H7 (cell line): ENCODE measurements around the gene IL12B. TPM values are rescaled to one million over a fixed set of nuclear protein-coding genes. Genes with fewer than 3 reads are reported as not detected.

Experiments used
- DNase-seq: peaks from one replicate; pipeline ENCODE4 v3.0.0; 2012
- H3K27me3 ChIP-seq: 2 replicates; pipeline ENCODE4 v1.6.0; 2011; ENCODE audit warnings: mild to moderate bottlenecking, low read length; ENCODE audit not compliant: control insufficient read depth, insufficient read depth
- H3K36me3 ChIP-seq: replicated peaks from 2 replicates; pipeline ENCODE4 v1.5.1; 2011; ENCODE audit warnings: low read length; ENCODE audit not compliant: control insufficient read depth, insufficient read depth
- H3K4me3 ChIP-seq: 2 replicates; pipeline ENCODE4 v1.5.1; 2011; ENCODE audit warnings: low read depth, mild to moderate bottlenecking, control low read depth, low read length, moderate library complexity; ENCODE audit not compliant: insufficient read depth
- total RNA-seq: library from RNA; depleted of rRNA; stranded (reverse); fragments of >200 nt; shearing (Covaris generic); gene quantifications from 2 replicates; pipeline ENCODE4 v1.2.3, GENCODE V29; 2014

Gene IL12B
- total RNA-seq, 1 experiment from 2014 or later = not detected

DNA sequence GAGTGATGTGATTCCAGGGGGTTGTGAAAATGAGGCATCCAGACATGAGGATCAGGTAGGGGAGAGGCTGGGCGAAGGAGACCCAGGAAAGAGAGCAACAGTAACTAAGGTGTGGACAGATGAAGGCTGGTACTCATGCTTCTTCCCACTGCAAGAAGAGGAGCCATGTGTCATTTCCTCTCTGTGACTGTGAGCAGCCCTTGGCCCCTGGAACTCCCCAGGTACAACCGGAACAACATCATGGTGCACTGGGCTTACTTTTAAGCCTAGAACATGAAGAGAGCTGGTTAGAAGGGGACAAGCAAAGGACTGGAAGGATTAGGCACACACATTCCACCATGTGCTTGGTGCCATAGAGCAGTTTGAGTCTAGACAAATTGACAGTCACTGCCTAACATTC is 10.9 kb upstream of the IL12B start:
- no peak overlapping the region for H3K4me3 ChIP-seq
- no peaks in the 10 kb centered on the region for H3K27me3 ChIP-seq
- H3K36me3 ChIP-seq = no peaks in the 10 kb centered on the region
- DNase-seq = no peak

DNA sequence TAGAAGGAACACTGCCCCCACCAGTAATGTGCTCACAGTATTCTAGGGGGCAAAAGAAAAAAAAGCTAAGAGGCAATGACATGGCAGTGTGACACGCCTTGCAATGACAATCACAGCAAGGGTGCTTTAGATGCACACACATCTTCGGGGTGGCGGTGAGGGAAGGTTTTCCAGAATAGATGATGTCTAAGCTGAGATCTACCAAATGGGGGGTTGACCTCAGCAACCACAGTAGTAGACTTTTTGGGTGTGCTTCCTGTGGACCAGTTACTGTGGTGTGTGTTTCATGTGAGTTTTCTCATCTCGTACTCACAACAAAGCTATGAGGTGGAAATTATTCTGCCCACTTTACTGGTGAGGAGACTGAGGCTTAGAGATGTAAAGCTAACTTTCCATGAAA is 10.2 kb upstream of the IL12B start:
- H3K27me3 ChIP-seq = no peaks in the 10 kb centered on the region
- H3K36me3 ChIP-seq = no peaks in the 10 kb centered on the region
- no peak overlapping the region for H3K4me3 ChIP-seq
- DNase-seq = no peak

DNA sequence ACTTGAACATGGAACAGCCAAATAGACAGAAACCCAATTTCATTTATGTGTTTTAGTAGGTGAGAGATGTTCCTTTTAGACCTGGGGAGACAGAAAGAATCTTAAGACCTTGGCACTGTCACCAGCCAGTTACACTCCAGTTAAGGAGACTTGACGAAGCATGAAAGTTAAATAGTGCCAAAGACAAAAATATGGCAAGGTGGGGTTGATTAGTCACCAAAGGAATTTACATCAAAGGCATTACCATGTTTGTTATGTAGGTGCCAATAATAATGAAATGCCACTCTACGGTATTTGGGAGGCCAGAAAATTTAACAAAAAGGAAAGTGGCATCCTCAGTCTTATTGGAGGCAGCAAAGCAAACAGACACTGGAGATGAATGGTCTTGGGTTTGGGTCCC is 9.2 kb upstream of the IL12B start:
- Histone ChIP-seq H3K27me3 (no peaks in the 10 kb centered on the region), H3K4me3 (no peak overlapping the region), H3K36me3 (no peaks in the 10 kb centered on the region)
- no peak for DNase-seq

DNA sequence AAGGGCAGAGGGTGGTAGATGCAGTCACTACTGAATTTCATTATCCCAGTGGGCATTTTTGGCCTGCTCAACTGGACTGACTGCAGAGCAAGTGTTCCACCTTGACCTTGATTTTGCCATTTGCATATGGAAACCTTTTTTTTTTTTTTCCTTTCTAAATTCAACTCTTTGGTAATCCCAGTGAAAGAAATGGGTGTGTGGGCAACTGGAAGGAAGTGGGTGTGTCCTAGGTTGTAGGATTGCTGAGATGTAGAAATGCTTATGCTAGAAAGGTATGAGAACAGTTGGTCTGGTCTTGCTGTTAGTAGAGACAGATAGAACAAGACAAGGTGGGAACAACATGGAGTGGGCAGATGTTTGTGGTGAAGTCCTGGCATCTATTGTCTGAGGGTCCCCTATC is 7.8 kb upstream of the IL12B start:
- no peak for DNase-seq
- no peak overlapping the region for H3K4me3 ChIP-seq
- no peaks in the 10 kb centered on the region for H3K27me3 ChIP-seq
- H3K36me3 ChIP-seq = no peaks in the 10 kb centered on the region

DNA sequence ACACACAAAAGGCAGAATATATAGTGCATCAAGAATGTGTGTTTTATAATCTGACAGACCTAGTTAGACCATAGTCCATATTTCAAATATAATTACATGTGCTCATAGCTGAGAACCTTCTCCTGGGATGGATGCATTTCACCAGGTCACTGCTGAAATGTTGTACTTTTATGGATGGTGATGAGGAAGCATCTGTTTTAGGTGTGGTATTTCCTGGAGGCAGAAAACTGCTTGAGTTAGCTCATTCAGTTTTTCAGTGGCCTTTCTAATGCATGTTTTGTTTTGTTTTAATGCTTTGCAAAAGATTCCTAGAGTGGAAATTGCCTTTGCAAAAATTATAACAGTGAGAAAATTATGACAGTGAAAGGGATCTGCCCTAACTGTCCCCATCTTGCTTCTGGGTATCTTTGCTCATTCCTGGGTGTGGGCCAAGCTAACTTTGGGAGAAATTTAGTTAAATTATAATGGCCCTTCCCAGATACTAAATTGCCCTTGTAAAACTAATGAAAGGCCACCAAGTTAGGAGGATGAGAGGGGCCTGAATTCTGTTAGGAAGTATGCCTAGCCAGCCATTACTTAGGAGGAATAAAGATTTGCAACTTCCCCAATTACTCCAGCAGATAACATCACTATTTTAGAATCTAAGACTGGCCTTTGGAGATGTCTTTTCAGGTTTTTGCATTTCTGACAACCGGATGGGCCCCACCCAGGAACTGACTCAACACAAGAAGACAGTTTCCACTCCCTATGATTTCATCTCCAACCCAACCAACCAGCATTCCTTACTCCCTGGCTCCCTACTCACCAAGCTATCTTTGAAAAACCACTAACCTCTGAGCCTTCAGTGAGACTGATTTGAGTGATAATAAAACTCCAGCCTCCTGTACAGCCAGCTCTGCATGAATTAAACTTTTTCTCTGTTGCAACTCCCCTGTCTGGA is 7.0 kb upstream of the IL12B start:
- no peak for DNase-seq
- H3K4me3 ChIP-seq = no peak overlapping the region
- no peaks in the 10 kb centered on the region for H3K27me3 ChIP-seq
- H3K36me3 ChIP-seq = no peaks in the 10 kb centered on the region

DNA sequence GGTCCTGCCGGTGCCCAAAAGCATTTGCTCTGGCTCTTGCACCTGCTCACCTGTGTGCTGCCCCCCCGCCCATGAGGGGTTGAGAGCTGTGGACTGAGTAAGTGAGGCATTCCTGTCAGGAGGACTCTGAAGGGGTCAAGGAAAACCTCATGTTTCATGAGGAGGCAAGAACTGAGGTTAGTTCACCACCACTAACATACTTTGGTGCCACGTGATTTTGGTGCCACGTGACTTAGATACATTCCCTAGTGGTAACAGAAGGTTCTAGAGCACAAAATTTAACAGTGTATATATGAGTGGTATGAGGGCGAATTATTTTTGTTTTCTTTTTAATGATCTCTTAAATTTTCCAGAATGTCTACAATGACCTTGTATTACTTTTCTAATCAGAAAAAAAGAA is 6.3 kb upstream of the IL12B start:
- Histone ChIP-seq H3K27me3 (no peaks in the 10 kb centered on the region), H3K36me3 (no peaks in the 10 kb centered on the region), H3K4me3 (no peak overlapping the region)
- DNase-seq = no peak

DNA sequence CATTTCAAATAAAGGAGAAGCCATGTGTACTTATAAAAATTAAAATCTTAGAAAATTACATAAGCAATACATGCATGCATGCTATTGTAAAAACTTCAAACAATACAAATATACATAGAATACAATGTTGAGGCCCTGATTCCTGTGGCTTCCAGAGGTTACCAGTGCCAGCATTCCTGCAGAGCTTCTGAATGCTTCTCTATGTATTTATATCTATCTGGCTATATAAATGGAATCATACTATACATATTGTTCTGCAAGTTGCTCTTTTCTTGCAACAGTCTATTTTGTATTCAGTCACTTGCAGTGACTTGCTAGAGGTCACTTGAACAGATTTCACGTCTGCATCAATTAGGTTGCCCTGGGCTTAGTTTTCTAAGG is 3.2 kb upstream of the IL12B start:
- no peaks in the 10 kb centered on the region for H3K36me3 ChIP-seq
- H3K4me3 ChIP-seq = no peak overlapping the region
- no peaks in the 10 kb centered on the region for H3K27me3 ChIP-seq
- no peak for DNase-seq

DNA sequence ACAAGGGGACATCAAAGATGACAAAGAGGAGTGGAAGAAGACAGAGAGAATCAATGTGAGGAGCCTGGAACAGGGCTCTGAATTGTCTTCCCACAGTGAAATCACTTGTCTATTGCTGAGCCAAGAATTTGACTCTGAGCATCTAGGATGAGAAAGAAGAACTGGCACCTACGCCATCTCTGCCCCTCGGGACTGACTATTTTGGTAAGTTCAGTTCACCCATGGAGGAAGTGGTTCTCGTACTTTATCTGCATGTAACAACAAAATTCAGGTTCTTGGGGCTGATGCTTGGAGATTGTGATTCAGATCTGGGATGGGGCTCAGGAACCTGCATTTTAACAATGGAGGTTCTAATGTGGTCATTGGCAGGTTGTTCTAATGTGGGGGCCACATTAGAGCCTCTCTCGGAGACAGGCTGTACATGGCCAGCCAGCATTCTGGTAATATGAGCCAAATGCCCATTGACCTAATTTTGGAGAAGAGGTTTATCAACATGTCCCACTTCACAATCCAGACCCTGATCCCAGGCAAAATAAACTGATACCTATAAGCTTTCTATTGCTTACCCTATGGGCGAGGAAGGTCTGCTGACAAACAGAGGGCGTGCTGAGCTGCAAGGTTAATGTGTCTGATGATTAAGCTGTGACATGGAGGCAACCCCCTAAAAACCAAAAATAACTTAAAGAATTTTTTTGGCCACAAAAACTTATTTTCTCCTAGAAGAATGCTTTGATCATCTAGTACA is 2.7 kb upstream of the IL12B start:
- DNase-seq = no peak
- no peaks in the 10 kb centered on the region for H3K36me3 ChIP-seq
- H3K4me3 ChIP-seq = no peak overlapping the region
- no peaks in the 10 kb centered on the region for H3K27me3 ChIP-seq

DNA sequence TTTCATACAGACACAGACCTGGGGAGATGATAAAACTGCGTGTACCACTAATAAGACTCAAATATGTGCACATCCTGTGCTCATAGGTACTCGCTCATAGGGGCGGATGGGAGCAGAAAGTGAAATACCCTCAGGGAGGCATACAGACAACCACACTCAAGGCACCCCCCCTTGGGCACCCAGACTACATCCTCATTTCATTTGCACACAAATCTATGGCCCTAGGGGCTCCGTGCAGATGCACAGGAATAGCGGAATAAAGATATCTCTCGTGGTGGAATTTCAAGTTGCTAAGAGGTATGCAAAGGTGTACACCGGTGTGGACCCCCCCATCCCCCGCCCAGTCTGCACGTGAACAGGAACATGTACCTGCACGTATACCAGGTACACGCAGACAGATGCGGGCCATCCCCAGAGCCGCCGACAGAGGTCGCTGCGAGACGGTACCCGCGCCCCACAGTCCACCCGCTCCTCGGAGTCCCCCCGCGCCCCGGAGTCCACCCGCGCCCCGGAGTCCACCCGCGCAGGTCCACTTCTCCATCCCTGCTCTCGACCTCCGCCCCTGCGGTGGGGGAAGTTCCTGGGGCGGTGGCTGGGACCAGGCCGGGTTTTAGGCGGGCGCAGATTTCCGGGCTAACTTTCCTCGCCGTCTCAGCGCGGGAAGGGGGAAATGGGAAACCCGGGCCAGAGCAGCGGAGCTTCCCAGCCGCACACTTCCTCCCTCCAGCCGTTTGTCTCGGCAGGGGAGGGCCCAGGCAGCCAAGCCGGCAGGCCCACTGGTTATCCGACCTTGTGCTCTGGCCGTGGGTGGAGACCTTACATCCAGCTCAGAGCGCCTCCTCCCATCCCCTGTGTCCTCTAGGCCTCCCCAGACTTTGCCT is 1.0 kb upstream of the IL12B start:
- peak; percentile 90 for DNase-seq
- Histone ChIP-seq H3K4me3 (peak overlapping the region; percentile 51), H3K36me3 (no peaks in the 10 kb centered on the region), H3K27me3 (no peaks in the 10 kb centered on the region)

DNA sequence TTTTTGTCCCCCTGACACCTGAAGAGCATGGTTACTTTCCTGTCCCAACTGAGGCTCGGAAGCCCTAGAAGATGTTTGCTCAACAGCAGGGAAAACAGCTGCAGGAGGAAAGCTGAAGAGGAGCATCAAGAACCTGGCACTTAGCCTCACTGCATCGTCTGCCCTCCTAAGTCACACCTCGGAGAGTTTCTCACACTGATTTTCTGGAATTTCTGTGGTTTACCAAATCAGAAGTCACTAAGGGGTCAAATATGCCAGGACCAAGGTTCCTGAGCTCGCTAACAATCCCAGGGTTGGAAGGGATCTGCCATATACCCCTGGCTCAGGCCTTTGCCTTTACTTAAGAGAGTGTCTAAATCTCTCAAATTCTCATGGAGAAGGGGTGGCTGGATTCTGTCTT is 5.3 kb downstream of the IL12B start:
- Histone ChIP-seq H3K36me3 (no peaks in the 10 kb centered on the region), H3K4me3 (no peak overlapping the region), H3K27me3 (no peaks in the 10 kb centered on the region)
- DNase-seq = no peak

DNA sequence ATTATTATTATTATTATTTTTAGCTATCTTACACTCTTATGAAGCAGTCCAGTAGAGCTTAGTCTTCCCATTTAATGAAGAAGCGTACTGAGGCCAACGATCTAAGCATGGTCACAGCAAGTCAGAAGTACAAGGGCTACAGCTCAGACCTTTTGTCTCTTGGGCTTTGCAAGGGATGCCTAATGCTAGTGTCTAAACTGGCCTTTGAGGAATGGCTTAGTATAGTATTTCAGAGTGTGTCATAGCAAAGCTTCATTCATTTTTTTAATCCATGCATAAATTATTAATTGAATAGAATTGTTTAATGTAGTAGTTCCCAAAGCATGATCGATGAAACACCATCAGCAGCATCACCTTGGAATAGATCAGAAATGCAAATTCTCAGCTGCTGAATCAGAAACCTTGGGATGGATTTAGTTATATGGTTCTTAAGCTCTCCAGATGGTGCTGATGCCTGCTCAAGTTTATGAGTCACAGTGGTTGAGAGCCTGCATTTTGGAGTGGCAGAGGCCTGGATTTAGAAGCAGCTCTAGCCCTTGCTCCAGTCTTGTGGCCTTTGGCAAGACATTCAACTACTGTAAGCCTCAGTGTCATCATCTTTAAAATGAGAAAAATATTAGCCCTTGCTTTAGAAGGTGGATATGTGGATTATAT is 6.1 kb downstream of the IL12B start:
- no peak for DNase-seq
- no peaks in the 10 kb centered on the region for H3K36me3 ChIP-seq
- no peaks in the 10 kb centered on the region for H3K27me3 ChIP-seq
- no peak overlapping the region for H3K4me3 ChIP-seq

DNA sequence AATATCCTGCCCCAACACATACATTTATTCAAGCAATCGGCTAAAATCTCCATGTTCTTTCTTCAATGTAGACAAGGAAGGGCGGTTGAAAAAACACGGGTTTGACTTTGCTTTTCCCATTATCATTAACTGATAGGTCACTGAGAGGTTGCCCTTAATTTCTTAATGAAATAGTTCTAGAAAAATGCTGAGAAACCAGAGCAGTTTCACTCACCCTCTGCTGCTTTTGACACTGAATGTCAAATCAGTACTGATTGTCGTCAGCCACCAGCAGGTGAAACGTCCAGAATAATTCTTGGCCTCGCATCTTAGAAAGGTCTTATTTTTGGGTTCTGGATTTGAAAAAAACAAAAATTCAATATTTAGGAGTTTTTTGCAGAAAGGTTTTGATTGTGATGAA is 8.1 kb downstream of the IL12B start:
- Histone ChIP-seq H3K36me3 (no peaks in the 10 kb centered on the region), H3K27me3 (no peaks in the 10 kb centered on the region), H3K4me3 (no peak overlapping the region)
- no peak for DNase-seq

DNA sequence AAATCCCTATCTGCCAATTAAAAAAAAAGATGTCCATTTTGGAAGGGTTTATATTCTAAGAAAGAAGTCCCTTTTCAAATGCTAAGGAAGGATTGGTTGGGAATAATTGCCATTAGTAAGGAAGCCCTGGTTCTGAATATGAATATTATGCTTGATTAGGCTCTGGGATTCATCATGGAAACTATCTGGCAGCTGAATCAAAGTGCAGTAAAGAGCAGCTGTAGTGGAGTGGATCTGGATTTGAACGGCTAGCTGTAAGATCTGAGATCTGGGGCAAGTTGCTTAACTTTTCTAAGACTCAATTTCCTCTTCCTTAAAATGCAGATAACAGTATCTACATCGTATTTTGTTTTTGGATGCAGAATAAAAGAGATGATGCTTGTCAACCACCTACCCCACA is 10.5 kb downstream of the IL12B start:
- DNase-seq = no peak
- Histone ChIP-seq H3K4me3 (no peak overlapping the region), H3K36me3 (no peaks in the 10 kb centered on the region), H3K27me3 (no peaks in the 10 kb centered on the region)

DNA sequence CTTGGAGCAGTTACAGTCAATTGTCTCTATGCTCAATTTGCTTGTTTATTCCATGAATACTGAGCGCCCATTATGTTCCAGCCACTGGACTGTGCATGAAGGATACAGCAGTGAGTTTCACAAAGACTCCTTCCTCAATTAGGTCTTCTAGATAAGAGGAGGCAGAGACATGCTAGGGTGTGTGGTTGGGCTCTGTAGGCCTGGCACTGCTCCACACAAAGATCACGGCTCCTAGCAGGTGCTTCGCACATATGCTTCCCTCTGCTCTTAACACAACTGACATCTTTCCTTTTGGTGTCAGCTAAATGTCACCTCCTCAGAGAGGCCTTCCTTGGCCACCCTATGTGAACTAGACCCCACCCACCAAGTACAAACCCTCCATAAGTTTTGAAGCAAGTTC is 10.9 kb downstream of the IL12B start:
- DNase-seq = no peak
- no peaks in the 10 kb centered on the region for H3K36me3 ChIP-seq
- no peaks in the 10 kb centered on the region for H3K27me3 ChIP-seq
- H3K4me3 ChIP-seq = no peak overlapping the region
